HG03354 (cell line): Measurements from ENCODE around the gene PPP1R9A.
A peak's percentile ranks its signal among the peaks of the same experiment; 100 is the strongest.

Source experiments
- ATAC-seq: cut with Tn5 transposase; IDR thresholded peaks from one replicate; pipeline ENCODE4 v1.9.1; 2021; ENCODE audit warnings: mild to moderate bottlenecking; ENCODE audit not compliant: unreplicated experiment, poor library complexity, severe bottlenecking

Gene PPP1R9A

DNA sequence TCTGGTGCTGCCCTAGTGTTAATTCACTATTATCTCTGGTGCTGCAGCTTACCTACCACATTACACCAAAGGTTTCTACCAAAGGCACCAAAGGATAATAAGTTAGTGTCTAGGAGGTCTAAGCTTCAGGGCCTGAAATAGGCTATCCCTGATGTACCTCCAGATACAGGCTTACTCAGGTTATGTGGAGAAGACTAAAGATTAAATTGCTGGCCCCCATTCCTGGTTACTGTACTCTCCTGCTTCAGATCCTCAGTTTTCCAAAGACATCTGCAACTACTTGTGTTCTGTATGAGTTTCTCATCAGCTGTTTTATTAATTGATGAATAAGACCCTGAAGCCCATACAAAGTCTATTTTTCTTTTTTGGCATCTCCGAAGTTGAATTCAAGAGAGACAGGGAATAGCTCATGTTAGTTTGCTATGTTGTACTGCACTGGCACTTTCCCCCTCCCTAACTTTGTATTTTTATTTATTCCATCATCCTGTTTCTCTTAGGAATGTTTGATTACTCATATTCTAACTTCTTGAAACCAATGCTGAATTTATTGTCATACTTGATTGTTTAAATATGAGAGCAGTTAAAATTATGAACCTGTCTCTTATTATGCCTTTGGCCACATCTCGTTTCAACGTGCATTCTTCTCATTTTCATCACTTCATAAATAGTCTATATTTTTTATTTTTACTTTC lies 331.0 kb downstream of the PPP1R9A start:
- no peak for ATAC-seq

DNA sequence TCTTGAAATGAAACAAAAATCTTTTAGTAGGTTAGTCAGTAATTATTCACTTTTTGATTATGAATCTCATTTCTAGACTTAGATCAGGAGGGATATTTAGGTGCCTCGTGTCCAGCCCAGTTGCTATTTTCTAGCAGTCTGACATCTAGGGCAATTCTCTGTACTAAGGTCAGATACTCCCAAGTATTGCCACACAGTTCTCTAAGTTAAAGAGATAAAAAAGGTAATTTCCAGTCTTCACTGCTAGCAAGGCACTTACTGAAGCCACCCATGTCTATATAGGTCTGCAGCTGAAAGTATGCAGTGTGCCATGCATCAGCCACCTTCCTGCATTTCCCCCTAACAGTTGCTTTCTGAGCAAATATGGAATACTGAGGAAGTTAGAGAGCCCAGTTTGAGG lies 333.5 kb downstream of the PPP1R9A start:
- ATAC-seq, result no peak

DNA sequence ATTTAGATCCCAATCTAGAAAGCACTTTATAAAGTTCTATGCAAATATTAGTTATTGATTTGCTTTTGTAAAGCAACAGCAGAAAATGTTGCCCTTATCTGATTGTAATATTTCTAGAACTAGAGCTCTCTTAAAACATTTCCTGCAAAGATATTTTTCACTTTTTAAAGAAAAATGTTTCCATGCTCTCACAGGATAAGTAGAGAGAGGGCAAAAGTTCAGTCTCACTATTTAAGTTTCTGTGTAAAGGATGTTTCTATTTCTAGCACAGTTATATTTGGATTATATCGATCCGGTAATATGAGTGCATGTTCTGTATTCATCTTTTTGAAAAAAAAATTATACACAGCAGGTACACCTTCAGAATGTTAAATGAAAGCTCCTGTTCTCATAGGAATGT lies 334.9 kb downstream of the PPP1R9A start:
- ATAC-seq, result no peak

DNA sequence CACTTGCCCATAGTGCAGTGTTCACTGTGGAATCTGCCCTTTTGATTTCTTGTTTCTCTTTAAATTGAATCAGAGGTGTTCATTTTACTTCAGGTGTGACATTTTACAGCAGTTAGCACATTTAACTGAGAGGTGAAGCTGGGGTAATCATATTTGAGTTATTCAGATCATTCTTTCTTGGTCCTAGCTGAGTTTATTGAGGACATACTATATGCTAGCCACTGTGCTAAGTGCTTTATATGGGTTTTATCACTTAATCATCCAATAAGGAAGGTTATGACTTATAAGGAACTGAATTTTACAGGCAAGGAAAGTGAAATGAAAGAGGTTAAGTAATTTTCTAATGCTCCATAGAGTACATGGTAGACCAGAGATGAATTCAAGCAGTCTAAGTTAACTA lies 337.2 kb downstream of the PPP1R9A start:
- no peak for ATAC-seq

DNA sequence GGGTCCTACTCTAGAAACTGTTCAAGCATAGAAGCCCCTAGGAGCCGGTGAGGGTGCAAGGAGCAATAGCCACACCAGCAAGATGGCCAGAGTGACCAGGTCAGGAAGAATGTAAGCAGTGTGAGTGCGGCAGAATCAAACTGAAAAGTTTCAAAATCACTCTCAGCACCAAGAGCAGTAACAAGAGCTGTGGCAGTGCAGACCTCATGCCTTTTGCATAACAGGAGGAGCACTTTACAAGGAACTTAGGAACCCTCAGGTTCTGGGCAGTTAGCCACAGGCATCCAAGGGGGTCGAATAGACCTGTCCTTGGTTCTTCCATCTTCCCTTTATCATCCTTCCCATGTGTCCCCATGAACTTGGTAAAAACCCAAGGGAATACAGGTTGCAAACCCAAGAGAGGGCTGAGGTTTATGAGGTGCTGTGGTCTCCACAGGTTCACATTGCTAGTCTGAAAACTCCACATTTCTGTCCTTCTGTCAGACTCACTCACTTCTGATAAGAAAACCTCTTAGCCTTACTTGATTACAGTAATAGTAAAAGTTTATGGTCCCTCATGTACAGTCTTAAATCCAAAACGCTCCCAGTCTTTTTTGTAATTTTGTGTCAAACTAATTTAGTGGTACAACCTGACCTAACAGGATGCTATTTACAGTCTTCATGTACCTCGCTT lies 338.6 kb downstream of the PPP1R9A start:
- no peak for ATAC-seq

DNA sequence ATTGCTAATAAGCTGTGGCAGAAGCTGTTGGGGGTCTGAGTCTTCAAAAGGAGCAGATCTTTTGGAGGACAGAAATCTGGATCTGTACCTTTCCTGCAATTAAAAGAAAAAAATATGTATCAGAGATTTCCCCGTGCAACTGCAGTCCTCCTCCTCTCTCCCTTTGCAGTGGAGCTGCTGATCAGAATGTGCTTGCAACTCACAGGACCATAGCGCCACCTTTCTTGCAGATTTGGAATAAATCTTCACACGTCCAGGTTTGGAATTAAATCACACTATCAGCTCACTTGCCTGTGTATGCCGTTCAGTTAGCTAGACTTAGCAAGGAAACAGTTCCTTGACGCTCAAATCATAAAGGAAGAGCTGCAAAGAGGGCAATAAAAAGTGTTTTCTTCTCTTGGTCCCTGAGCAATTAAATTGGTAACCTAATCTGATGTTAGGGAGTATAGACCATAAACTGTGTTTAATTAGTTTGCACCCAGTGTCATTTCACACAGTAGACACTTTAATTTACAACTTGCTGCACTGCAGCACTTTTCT lies 339.5 kb downstream of the PPP1R9A start:
- ATAC-seq, result peak; percentile 50

DNA sequence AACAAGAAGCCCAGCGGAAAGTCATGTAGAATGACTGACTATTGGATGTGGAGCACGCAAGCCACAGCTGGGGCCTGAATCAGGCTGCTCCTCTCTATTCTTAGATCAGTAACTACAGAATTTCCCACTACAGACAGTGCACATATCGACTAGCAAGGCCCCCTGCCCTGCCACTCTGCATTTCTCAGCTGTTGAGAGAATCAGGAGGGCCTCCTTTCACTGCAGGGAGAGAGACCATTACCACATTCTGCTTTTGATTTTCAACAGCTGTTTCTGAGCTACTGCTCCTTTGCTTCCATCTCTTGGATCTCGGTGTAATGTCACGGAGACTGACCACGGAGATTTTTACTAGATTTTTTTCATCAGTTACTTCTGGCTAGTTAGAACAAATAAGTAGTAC lies 343.2 kb downstream of the PPP1R9A start:
- no peak for ATAC-seq

DNA sequence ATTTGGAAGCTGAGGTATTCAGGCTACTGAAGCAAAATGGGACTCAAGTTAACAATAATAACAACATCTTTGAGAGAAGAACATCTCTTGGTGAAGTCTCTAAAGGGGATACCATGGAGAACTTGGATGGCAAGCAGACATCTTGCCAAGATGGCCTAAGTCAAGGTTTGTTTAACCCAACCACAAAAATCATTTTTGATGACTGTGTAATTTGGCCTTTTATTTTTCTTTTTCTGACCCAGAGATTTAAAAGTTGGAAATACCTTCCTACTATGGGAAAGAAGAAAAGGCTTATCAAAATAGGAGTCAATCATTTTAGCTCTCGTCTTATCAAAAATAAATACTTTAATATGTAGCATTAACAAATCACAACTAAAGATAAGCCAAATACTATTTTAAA lies 344.6 kb downstream of the PPP1R9A start:
- no peak for ATAC-seq

DNA sequence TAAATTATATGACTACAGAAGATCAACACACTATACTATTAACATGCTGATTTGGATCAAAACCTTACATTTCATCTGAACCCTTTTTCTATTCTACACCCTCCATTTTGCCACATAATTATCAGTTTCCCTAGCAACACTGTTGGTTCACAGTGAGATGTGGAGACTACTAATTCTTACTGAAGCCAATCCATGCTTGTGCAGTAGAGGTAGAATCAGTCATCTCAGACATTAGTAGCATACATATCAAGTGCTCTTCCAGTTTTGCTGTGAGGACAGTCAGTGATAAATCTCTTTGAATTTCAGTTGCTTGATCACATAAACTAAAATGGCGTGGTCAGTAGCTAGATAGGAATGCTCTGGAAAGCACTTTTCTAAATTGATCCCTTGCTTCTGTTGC lies 346.6 kb downstream of the PPP1R9A start:
- no peak for ATAC-seq

DNA sequence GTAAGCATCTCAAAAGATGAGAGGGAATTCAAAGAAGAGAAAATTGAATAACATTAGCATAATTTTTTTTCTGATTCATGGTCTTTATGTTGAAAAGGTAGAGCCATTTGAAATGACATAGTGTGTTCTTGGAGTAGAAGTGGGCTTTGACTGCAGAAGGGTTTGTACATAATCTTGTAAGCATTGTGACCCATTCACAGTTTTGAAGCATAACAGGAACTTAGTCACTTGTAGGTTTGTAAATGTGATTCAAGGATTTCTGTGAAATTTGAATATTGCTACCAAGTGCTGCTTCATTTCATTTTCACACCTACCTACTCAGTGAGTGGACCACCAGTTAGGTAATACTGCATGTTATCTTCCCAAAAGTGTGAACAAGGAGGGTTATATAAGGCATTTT lies 348.3 kb downstream of the PPP1R9A start:
- no peak for ATAC-seq

DNA sequence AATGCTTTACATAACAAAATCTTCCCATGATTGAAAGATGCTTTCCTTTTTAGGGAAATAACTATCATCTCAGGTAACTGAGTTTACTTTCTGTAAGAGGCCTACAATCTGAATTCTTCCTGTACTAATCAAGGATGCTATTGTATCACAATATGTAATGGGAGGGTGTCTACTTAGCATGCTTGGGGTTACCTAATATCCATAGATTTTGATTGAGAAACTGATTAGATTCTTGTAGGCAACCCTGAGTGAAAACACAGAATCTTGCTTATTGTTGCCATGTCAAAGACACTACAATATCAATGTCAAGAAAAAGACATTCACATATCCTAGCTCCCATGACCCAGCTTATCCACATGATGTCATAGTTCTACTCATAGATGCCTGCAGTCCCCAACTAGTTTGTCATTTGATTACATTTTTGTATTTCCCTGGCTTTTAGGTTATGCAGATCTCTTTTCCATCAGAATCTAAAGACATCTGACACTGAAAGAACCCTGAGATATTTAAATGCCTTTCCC lies 354.6 kb downstream of the PPP1R9A start:
- no peak for ATAC-seq

DNA sequence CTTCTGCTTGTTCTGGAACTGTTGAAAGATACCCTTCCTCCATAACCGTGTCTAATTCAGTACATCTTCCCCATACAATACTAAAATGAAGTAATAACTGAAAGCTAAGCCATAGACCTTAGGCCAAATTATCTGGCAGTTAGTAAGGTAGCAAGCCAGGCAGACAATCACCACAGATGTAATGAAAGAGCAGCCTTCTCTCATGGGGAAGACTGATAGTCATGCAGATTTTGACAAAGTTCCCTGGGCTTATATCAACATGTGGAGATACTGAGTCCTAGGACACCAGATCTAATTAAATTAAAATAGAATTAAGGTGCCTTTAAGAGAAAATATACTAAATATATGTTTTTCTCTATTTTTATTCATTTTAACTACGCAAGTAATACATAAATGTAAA lies 355.5 kb downstream of the PPP1R9A start:
- ATAC-seq, result no peak

DNA sequence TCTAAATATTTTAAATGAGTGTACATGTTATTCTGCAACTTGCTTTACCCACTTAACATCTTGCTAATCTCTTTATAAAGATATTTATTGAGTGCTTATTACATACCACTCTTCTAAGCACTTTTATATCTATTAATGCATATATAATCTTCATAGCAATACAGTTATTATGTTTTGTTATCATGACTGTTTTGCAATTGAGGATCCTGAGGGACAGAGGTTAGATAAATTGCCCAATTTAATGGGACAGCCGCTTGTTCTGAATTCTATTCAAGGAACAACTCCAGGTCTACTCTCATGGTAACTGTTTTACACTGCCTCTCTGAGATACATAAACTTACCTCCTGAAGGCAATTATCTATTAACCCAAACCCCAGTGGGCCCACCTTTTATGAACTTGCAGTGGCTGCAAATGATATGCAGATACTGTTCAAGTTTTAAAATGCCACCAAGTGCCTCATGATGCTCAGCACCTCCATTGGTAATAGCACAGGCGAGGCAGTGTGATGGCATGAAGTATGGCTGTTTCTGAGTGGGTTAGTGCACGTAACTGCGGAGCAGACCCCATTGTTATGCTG lies 356.5 kb downstream of the PPP1R9A start:
- ATAC-seq, result no peak

DNA sequence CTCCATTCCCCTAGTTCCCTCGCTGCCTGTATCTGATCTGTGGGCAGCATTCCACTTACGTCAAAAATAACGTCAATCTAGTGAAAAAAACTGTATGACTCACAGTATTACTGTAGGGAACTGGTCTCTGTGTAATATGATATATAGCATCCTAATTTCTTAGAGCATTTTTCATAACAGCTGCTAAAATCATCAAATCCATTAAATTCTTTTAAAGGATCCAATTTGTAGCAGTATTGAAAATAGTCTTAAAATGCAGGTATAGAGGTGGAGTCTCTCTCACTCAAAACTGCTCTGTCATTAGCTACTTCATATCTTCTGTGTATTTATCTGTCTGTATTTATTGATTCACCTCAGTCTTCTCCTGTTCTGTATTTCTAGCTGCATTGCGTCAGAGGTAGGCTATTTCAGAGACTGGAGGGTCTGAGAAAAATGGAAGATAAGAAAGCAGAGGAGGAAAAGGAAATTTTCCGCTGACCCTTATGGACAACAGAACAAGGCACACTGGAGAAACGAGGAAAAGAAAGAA lies 357.0 kb downstream of the PPP1R9A start:
- no peak for ATAC-seq

DNA sequence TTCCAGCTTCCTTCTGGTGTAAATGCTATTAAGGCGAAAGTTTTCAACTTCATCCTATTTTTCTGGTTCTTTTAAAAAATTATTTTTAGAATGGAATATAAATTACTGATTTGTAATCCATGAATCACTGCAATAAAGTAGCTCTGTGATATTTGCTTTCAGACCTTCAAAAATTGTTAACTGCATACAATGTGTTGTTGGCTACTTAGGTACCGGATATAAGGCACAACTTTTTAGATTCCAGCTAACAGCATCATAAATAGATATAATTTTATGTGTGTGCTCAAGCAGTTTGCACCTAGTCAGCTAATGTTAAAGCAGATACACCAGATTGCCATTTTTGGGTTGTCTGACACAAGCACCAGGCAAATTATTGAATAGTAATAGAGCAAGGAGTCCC lies 358.2 kb downstream of the PPP1R9A start:
- ATAC-seq, result no peak

DNA sequence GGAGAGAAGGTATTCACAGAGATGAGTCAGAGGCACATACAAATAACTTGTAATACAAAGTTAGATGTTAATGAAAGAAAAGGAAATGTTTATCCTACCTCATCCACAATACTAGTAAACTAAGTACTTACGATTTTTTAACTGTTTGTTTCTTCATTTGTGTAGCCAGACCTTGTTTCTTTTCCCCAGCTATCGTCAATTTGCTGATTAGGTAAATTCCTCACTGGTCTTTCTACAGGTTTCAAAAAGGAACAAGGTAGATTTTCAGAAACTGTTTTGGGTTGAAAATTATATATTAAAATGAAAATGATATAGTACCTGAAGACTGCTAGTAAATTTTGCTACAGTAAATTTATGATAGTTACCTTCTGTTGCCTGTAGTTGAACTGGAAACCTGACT lies 360.4 kb downstream of the PPP1R9A start:
- ATAC-seq, result no peak

DNA sequence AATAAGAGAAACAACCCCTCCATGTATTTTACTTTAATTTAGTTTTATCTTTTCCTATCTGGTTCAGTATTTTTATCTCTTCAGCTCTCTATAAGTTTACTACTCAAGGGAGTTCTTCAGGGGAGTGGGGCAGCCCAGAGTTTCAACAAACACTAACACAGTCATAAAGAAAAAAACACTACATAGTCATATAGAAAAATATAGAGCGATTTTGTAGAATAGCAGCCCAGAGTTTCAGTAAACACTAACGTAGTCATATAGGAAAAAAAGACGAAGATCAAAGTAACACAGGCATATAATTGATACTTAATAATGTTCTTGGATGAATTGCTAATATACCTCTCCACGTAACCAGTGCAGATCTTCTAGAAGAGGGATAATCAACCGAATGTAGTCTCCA lies 362.2 kb downstream of the PPP1R9A start:
- no peak for ATAC-seq

DNA sequence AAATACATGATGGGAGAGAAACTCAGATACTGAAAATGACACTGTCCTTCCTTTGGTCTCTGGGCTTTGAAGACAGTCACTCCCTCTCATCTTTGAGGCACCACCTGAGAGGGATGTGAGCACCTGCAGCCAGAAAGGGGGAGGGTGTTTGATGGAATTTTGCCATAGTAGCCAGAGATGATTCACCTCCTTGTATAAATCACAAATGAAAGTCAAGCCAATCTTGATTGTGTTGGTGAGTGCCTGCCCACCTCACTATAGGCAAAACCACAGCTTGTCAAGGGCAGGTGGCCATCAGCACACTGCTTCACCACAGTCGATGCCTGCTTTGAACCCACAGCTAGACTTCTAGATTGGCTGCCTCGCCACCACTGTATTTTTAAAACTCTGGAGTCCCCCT lies 368.7 kb downstream of the PPP1R9A start:
- no peak for ATAC-seq

DNA sequence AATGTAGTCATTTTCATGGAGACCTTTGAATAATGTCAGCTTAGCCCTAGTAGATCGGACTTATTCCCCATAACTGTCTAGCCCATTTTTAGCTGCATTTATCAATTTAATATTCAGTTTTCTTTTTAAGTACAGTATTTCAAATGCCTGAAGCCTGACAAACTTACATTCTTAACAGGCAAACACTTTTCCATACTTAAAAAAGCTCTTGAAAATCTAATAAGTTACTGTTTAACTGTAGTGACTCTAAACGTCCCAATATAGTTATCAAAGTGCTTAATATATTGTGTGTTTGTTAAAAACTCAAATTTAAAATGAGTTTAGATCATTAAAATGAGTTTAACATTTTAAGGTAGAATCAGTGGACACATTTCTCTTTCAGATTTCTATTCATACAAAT lies 372.0 kb downstream of the PPP1R9A start:
- no peak for ATAC-seq

DNA sequence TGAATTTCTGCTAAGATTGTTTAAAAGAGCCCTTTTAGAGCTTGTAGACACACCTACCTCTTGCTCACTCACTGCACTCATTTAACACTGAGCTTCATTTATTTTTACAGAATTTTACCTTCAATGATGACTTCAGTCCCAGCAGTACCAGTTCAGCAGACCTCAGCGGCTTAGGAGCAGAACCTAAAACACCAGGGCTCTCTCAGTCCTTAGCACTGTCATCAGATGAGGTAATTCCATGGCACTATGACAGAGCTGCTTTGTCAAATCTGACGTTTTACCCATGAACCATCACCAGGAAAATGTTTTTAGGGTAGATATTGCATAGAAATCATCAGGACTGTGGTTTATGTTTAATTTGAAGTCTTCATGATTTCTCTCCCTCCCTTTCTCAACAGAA lies 378.7 kb downstream of the PPP1R9A start:
- ATAC-seq, result no peak
